Measurements from ENCODE around the gene TRPM3. TPM values are rescaled to one million over a fixed set of nuclear protein-coding genes. Genes with fewer than 3 reads are reported as not detected.
"Not testable (repeated sequence)": the region's sequence is repeated elsewhere in the genome, so short reads cannot be mapped to it uniquely, and the experiment has no call there.

TRPM3 gene
- total RNA-seq, 1 experiment from 2014 or later, result not detected

- H3K27me3 Mint-ChIP-seq (ENCODE audit: insufficient read depth, unreplicated experiment), result no peaks in the 10 kb centered on the region
- TF ChIP-seq CTCF (IDR thresholded peaks at IDR 0.05; ENCODE audit: insufficient read depth in 1 of 2, low read depth in 1 of 2, low read length in 1 of 2, severe bottlenecking in 1 of 2, unreplicated experiment in 1 of 2), result no peak
- H3K4me3 ChIP-seq (ENCODE audit: low read depth, low read length), result no peak overlapping the region
- H3K4me1 Mint-ChIP-seq (ENCODE audit: low read depth, unreplicated experiment), result no peaks in the 10 kb centered on the region
- H3K27me3 ChIP-seq (replicated peaks; ENCODE audit: control insufficient read depth, insufficient read depth, low read length), result no peaks in the 10 kb centered on the region
- H3K9me3 Mint-ChIP-seq (ENCODE audit: unreplicated experiment), result no peaks in the 10 kb centered on the region
- no peaks in the 10 kb centered on the region for H3K9me3 ChIP-seq
- no peak for DNase-seq
- no peaks in the 10 kb centered on the region for H3K36me3 Mint-ChIP-seq (ENCODE audit: insufficient read depth, unreplicated experiment)
- intact Hi-C loops (cut with micrococcal nuclease; ENCODE audit: unreplicated experiment), result no loop called here
- H3K4me3 Mint-ChIP-seq (ENCODE audit: unreplicated experiment), result no peak overlapping the region
- H3K36me3 ChIP-seq (ENCODE audit: control insufficient read depth, insufficient read depth, low read length), result no peaks in the 10 kb centered on the region
- no TSS peak for BruUV-seq (replicated peaks)
- H3K27ac Mint-ChIP-seq (ENCODE audit: unreplicated experiment), result no peak overlapping the region
- no peaks in the 10 kb centered on the region for H3K4me1 ChIP-seq
- ChIA-PET POLR2A (no interaction called here), CTCF (no interaction called here)
Measured at GRCh38 chr9:70658765-70659164, 462.7 kb downstream of the TRPM3 start.

GRCh38 chr9:70656281-70656680, 465.1 kb downstream of the TRPM3 start:
- H3K4me1 Mint-ChIP-seq (ENCODE audit: low read depth, unreplicated experiment), result no peaks in the 10 kb centered on the region
- no peak for DNase-seq
- no peaks in the 10 kb centered on the region for H3K36me3 ChIP-seq (ENCODE audit: control insufficient read depth, insufficient read depth, low read length)
- no peaks in the 10 kb centered on the region for H3K36me3 Mint-ChIP-seq (ENCODE audit: insufficient read depth, unreplicated experiment)
- H3K27me3 Mint-ChIP-seq (ENCODE audit: insufficient read depth, unreplicated experiment), result no peaks in the 10 kb centered on the region
- H3K27me3 ChIP-seq (replicated peaks; ENCODE audit: control insufficient read depth, insufficient read depth, low read length), result no peaks in the 10 kb centered on the region
- ChIA-PET CTCF (no interaction called here), POLR2A (no interaction called here)
- TF ChIP-seq CTCF (IDR thresholded peaks at IDR 0.05; ENCODE audit: insufficient read depth in 1 of 2, low read depth in 1 of 2, low read length in 1 of 2, severe bottlenecking in 1 of 2, unreplicated experiment in 1 of 2), result no peak
- H3K4me3 Mint-ChIP-seq (ENCODE audit: unreplicated experiment), result no peak overlapping the region
- H3K9me3 Mint-ChIP-seq (ENCODE audit: unreplicated experiment), result no peaks in the 10 kb centered on the region
- H3K27ac Mint-ChIP-seq (ENCODE audit: unreplicated experiment), result no peak overlapping the region
- no peaks in the 10 kb centered on the region for H3K4me1 ChIP-seq
- BruUV-seq (replicated peaks), result no TSS peak
- no peaks in the 10 kb centered on the region for H3K9me3 ChIP-seq
- intact Hi-C loops (cut with micrococcal nuclease; ENCODE audit: unreplicated experiment), result no loop called here
- no peak overlapping the region for H3K4me3 ChIP-seq (ENCODE audit: low read depth, low read length)

DNA sequence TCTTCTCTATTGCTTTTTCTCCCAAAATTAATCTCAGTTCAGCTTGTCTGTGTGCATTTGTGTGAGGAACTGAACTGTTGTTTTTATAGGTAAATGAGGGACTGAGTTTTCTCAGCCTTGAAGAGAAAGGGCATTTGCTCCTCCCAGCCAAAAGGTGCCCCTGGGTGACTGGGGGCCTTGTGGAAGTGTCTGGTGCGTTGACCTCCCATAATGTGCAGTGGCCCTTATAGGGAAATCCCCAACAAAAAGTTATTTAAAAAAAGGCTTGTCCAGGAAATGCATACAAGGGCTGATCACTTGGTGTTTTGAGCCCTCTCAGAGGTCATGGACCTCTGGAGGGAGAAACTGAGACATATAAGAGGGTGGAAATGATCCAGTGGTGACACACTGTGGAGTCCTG, 467.3 kb downstream of the TRPM3 start:
- Mint-ChIP-seq H3K4me1 (ENCODE audit: low read depth, unreplicated experiment) (no peaks in the 10 kb centered on the region), H3K27ac (ENCODE audit: unreplicated experiment) (no peak overlapping the region), H3K27me3 (ENCODE audit: insufficient read depth, unreplicated experiment) (no peaks in the 10 kb centered on the region), H3K9me3 (ENCODE audit: unreplicated experiment) (no peaks in the 10 kb centered on the region), H3K4me3 (ENCODE audit: unreplicated experiment) (no peak overlapping the region), H3K36me3 (ENCODE audit: insufficient read depth, unreplicated experiment) (no peaks in the 10 kb centered on the region)
- Histone ChIP-seq H3K27me3 (replicated peaks; ENCODE audit: control insufficient read depth, insufficient read depth, low read length) (no peaks in the 10 kb centered on the region), H3K9me3 (no peaks in the 10 kb centered on the region), H3K4me1 (no peaks in the 10 kb centered on the region), H3K4me3 (ENCODE audit: low read depth, low read length) (no peak overlapping the region), H3K36me3 (ENCODE audit: control insufficient read depth, insufficient read depth, low read length) (no peaks in the 10 kb centered on the region)
- BruUV-seq (replicated peaks), result no TSS peak
- no peak for DNase-seq
- intact Hi-C loops (cut with micrococcal nuclease; ENCODE audit: unreplicated experiment), result no loop called here
- TF ChIP-seq CTCF (IDR thresholded peaks at IDR 0.05; ENCODE audit: insufficient read depth in 1 of 2, low read depth in 1 of 2, low read length in 1 of 2, severe bottlenecking in 1 of 2, unreplicated experiment in 1 of 2), result no peak
- CTCF ChIA-PET, result no interaction called here
- POLR2A ChIA-PET, result no interaction called here

DNA sequence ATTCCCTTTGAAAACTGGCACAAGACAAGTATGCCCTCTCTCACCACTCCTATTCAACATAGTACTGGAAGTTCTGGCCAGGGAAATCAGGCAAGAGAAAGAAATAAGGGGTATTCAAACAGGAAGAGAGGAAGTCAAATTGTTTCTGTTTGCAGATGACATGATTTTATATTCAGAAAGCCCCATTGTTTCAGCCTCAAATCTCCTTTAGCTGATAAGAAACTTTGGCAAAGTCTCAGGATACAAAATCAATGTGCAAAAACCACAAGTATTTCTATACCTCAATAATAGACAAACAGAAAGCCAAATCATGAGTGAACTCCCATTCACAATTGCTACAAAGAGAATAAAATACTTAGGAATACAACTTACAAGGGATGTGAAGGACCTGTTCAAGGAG, 476.8 kb downstream of the TRPM3 start:
- H3K27me3 Mint-ChIP-seq (ENCODE audit: insufficient read depth, unreplicated experiment); H3K27me3 ChIP-seq (replicated peaks; ENCODE audit: control insufficient read depth, insufficient read depth, low read length); H3K4me1 Mint-ChIP-seq (ENCODE audit: low read depth, unreplicated experiment); H3K36me3 Mint-ChIP-seq (ENCODE audit: insufficient read depth, unreplicated experiment); POLR2A ChIA-PET; H3K36me3 ChIP-seq (ENCODE audit: control insufficient read depth, insufficient read depth, low read length); H3K4me1 ChIP-seq; CTCF ChIA-PET; DNase-seq; BruUV-seq (replicated peaks); H3K4me3 Mint-ChIP-seq (ENCODE audit: unreplicated experiment); H3K4me3 ChIP-seq (ENCODE audit: low read depth, low read length); H3K27ac Mint-ChIP-seq (ENCODE audit: unreplicated experiment); intact Hi-C loops (cut with micrococcal nuclease; ENCODE audit: unreplicated experiment); H3K9me3 Mint-ChIP-seq (ENCODE audit: unreplicated experiment); H3K9me3 ChIP-seq: not testable (repeated sequence)
